Measurements from ENCODE around the gene LYZ. TPM values are rescaled to one million over a fixed set of nuclear protein-coding genes. Genes with fewer than 3 reads are reported as not detected.

The LYZ gene
- total and polyA plus RNA-seq, 7 donors = 3.6 to 26.7 (median 6.1) TPM

GRCh38 chr12:69342421-69342820, 5.8 kb upstream of the LYZ start:
- no peaks in the 10 kb centered on the region for H3K9me3 ChIP-seq
- no peak overlapping the region for H3K4me3 ChIP-seq
- no peaks in the 10 kb centered on the region for H3K27me3 ChIP-seq (ENCODE audit: insufficient read depth in 3 of 3, low read length in 2 of 3)
- DNase-seq (no peak), ATAC-seq (no peak)
- no peaks in the 10 kb centered on the region for H3K4me1 ChIP-seq
- intact Hi-C loops (cut with DNase I) = no loop called here
- no peak overlapping the region for H3K27ac ChIP-seq
- TF ChIP-seq CTCF (IDR thresholded peaks at IDR 0.05) = no peak
- 61 to 73% (median 67%) methylated on average over 2 of the region's 2 CpGs for WGBS, 3 donors
- no peaks in the 10 kb centered on the region for H3K36me3 ChIP-seq (ENCODE audit: insufficient read depth in 1 of 2, low read depth in 1 of 2)

- ATAC-seq = no peak
- Histone ChIP-seq H3K9me3 (no peaks in the 10 kb centered on the region), H3K36me3 (ENCODE audit: insufficient read depth in 1 of 2, low read depth in 1 of 2) (no peaks in the 10 kb centered on the region), H3K27me3 (ENCODE audit: insufficient read depth in 3 of 3, low read length in 2 of 3) (no peaks in the 10 kb centered on the region), H3K27ac (no peak overlapping the region), H3K4me1 (no peaks in the 10 kb centered on the region), H3K4me3 (no peak overlapping the region)
- intact Hi-C loops (cut with DNase I) = no loop called here
- TF ChIP-seq CTCF (IDR thresholded peaks at IDR 0.05) = no peak
- no peak for DNase-seq
- WGBS, 3 donors = 72 to 90% (median 76%) methylated on average over 3 of the region's 3 CpGs
Observed at GRCh38 chr12:69343357-69343756, 4.8 kb upstream of the LYZ start.

- no peak overlapping the region for H3K4me3 ChIP-seq
- H3K9me3 ChIP-seq = no peaks in the 10 kb centered on the region
- H3K27me3 ChIP-seq (ENCODE audit: insufficient read depth in 3 of 3, low read length in 2 of 3) = no peaks in the 10 kb centered on the region
- WGBS, 3 donors = 42 to 66% (median 59%) methylated on average over 3 of the region's 3 CpGs
- no peak for ATAC-seq
- intact Hi-C loops (cut with DNase I) = no loop called here
- DNase-seq = no peak
- TF ChIP-seq CTCF (IDR thresholded peaks at IDR 0.05) = no peak
- H3K4me1 ChIP-seq = no peaks in the 10 kb centered on the region
- H3K36me3 ChIP-seq (ENCODE audit: insufficient read depth in 1 of 2, low read depth in 1 of 2) = no peaks in the 10 kb centered on the region
- H3K27ac ChIP-seq = no peak overlapping the region
Observed at GRCh38 chr12:69343885-69344612, 4.1 kb upstream of the LYZ start.

GRCh38 chr12:69345077-69345476, 3.1 kb upstream of the LYZ start:
- ATAC-seq = no peak
- DNase-seq = no peak
- Histone ChIP-seq H3K4me3 (no peak overlapping the region), H3K27me3 (ENCODE audit: insufficient read depth in 3 of 3, low read length in 2 of 3) (no peaks in the 10 kb centered on the region), H3K36me3 (ENCODE audit: insufficient read depth in 1 of 2, low read depth in 1 of 2) (no peaks in the 10 kb centered on the region), H3K27ac (no peak overlapping the region), H3K4me1 (no peaks in the 10 kb centered on the region), H3K9me3 (no peaks in the 10 kb centered on the region)
- TF ChIP-seq CTCF (IDR thresholded peaks at IDR 0.05) = no peak
- WGBS, 3 donors = 88 to 95% (median 90%) methylated on average over 2 of the region's 2 CpGs
- intact Hi-C loops (cut with DNase I) = no loop called here

- no peak for TF ChIP-seq CTCF (IDR thresholded peaks at IDR 0.05)
- Histone ChIP-seq H3K27me3 (ENCODE audit: insufficient read depth in 3 of 3, low read length in 2 of 3) (no peaks in the 10 kb centered on the region), H3K9me3 (no peaks in the 10 kb centered on the region), H3K27ac (no peak overlapping the region), H3K4me3 (no peak overlapping the region), H3K4me1 (no peaks in the 10 kb centered on the region), H3K36me3 (ENCODE audit: insufficient read depth in 1 of 2, low read depth in 1 of 2) (no peaks in the 10 kb centered on the region)
- 61 to 85% (median 85%) methylated on average over 1 of the region's 1 CpG for WGBS, 3 donors
- intact Hi-C loops (cut with DNase I) = no loop called here
- DNase-seq (no peak), ATAC-seq (no peak)
Observed at GRCh38 chr12:69345742-69346141, 2.4 kb upstream of the LYZ start.

Data from psoas muscle (tissue), 8 donors.